Brain microvascular endothelial cell (primary cell): ENCODE results near the gene SNX13.
"Not testable (repeated sequence)": the region's sequence is repeated elsewhere in the genome, so short reads cannot be mapped to it uniquely, and the experiment has no call there.

Experiments
- DNase-seq: peaks from one replicate; pipeline ENCODE4 v3.0.0-alpha.2; 2020
- H3K27ac ChIP-seq: fragments of 250-450 bp; sonication (Bioruptor Pico); 2 replicates; pipeline ENCODE4 v1.5.1; 2020; ENCODE audit warnings: mild to moderate bottlenecking, moderate library complexity
- H3K27me3 ChIP-seq: fragments of 250-450 bp; sonication (Bioruptor Pico); replicated peaks from 2 replicates; pipeline ENCODE4 v1.5.1; 2020; ENCODE audit warnings: mild to moderate bottlenecking
- H3K36me3 ChIP-seq: fragments of 250-450 bp; sonication (Bioruptor Pico); replicated peaks from 2 replicates; pipeline ENCODE4 v1.5.1; 2020; ENCODE audit warnings: mild to moderate bottlenecking
- H3K4me3 ChIP-seq: 2 replicates; pipeline ENCODE4 v1.5.1; 2011; ENCODE audit warnings: low read depth, mild to moderate bottlenecking, control low read depth, low read length, moderate library complexity
- CTCF ChIP-seq: IDR thresholded peaks from 2 replicates; pipeline ENCODE4 v1.5.1; 2011; ENCODE audit warnings: low read depth, mild to moderate bottlenecking, moderate library complexity, low read length, control low read depth, inconsistent platforms; ENCODE audit errors: missing control alignments
- in situ Hi-C: cut with HindIII; loops from 2 replicates; pipeline ENCODE4 v1.10.0; 2017; ENCODE audit warnings: low sequenced_read_pairs, low pct_ligation_motif_present

Gene SNX13

GRCh38 chr7:17816903-17817302 is 123.4 kb downstream of the SNX13 start:
- Histone ChIP-seq H3K27me3 (no peaks in the 10 kb centered on the region), H3K4me3 (no peak overlapping the region), H3K27ac (no peak overlapping the region), H3K36me3 (no peaks in the 10 kb centered on the region)
- TF ChIP-seq CTCF = no peak
- DNase-seq = no peak
- in situ Hi-C loops = no loop called here

GRCh38 chr7:17815318-17815717 is 125.0 kb downstream of the SNX13 start:
- in situ Hi-C loops = no loop called here
- no peak for DNase-seq
- Histone ChIP-seq H3K27ac (no peak overlapping the region), H3K36me3 (no peaks in the 10 kb centered on the region), H3K4me3 (no peak overlapping the region), H3K27me3 (no peaks in the 10 kb centered on the region)
- no peak for TF ChIP-seq CTCF

DNA sequence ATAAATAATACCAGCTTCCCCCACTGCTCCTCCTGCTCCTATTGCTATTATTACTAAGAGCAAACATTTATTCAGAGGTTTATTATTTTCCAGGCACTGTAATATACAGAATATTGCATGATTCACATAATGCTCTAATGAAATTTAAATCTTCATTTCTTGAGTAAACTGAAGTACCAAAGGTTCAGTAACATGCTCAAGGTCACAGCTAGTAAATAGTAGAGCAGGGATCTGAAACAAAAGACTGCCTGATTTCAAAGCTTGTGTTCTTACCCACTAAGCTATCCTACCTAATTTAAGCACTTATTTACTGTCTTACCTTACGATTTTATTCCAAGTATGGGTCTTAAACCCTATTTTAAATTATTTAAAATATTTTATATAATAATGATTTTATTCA is 126.2 kb downstream of the SNX13 start:
- no peak for TF ChIP-seq CTCF
- H3K36me3 ChIP-seq = no peaks in the 10 kb centered on the region
- in situ Hi-C loops = no loop called here

GRCh38 chr7:17809215-17809614 is 131.1 kb downstream of the SNX13 start:
- H3K36me3 ChIP-seq, H3K27me3 ChIP-seq, H3K27ac ChIP-seq, H3K4me3 ChIP-seq, in situ Hi-C loops, DNase-seq: not testable (repeated sequence)

More for the DNA sequence above, 126.2 kb downstream of the SNX13 start:
- DNase-seq = no peak
- Histone ChIP-seq H3K4me3 (no peak overlapping the region), H3K27ac (no peak overlapping the region), H3K27me3 (no peaks in the 10 kb centered on the region)

DNA sequence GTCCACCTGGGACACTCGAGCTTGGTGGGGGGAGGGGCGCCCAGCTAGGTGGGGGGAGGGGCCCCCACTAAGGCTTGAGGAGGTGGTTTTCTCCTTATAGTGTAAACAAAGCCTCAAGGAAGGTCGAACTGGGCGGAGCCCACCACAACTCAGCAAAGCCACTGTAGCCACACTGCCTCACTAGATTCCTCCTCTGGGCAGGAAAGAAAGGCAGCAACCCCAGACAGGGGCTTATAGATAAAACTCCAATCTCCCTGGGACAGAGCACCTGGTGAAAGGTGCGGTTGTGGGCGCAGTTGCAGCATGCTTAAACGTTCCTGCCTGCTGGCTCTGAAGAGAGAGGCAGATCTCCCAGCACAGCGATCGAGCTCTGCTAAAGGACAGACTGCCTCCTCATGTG is 133.1 kb downstream of the SNX13 start:
- Histone ChIP-seq H3K4me3 (no peak overlapping the region), H3K36me3 (no peaks in the 10 kb centered on the region), H3K27me3 (no peaks in the 10 kb centered on the region), H3K27ac (no peak overlapping the region)
- DNase-seq = no peak
- no peak for TF ChIP-seq CTCF
- in situ Hi-C loops = no loop called here

GRCh38 chr7:17806631-17807030 is 133.7 kb downstream of the SNX13 start:
- in situ Hi-C loops = no loop called here

More at GRCh38 chr7:17806631-17807030, 133.7 kb downstream of the SNX13 start:
- Histone ChIP-seq H3K4me3 (no peak overlapping the region), H3K27me3 (no peaks in the 10 kb centered on the region), H3K27ac (no peak overlapping the region), H3K36me3 (no peaks in the 10 kb centered on the region)
- no peak for DNase-seq
- TF ChIP-seq CTCF = no peak
